Measurements from ENCODE around the gene ACADVL. TPM values are rescaled to one million over a fixed set of nuclear protein-coding genes. Genes with fewer than 3 reads are reported as not detected.

The ACADVL gene
- total RNA-seq, 1 experiment from 2014 or later = 283 TPM

DNA sequence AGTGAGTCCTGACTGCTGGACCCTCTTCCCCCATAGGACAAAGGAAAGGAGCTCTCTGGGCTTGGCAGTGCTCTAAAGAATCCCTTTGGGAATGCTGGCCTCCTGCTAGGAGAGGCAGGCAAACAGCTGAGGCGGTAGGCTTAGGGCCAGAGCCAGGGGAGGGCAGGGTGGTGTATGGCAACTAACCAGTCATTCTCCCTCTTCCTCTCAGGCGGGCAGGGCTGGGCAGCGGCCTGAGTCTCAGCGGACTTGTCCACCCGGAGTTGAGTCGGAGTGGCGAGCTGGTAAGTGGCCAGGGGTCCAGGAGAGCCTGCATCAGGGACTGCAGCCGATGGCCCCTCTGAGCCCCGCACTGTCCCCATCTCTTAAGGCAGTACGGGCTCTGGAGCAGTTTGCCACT lies 4.4 kb downstream of the ACADVL start:
- H3K79me2 ChIP-seq (ENCODE audit: insufficient read depth, low read length) = no peaks in the 10 kb centered on the region
- peaks cover 1% of the 10 kb centered on the region; the same call in 1 of the 2 replicates for H3K27me3 Mint-ChIP-seq (ENCODE audit: low read depth)
- no peak overlapping the region; a peak in 1 of 7 replicates for H3K27ac Mint-ChIP-seq
- no peak overlapping the region for H3T11ph ChIP-seq (ENCODE audit: low read length)
- H3K9me3 Mint-ChIP-seq = no peaks in the 10 kb centered on the region; a peak in 1 of 5 replicates
- H3K4me1 Mint-ChIP-seq = peaks cover 19 to 23% of the 10 kb centered on the region in 2 experiments
- no peaks in the 10 kb centered on the region for H3K9me3 ChIP-seq (ENCODE audit: control insufficient read depth, low read depth, low read length)
- TF ChIP-seq, protein P1, sequence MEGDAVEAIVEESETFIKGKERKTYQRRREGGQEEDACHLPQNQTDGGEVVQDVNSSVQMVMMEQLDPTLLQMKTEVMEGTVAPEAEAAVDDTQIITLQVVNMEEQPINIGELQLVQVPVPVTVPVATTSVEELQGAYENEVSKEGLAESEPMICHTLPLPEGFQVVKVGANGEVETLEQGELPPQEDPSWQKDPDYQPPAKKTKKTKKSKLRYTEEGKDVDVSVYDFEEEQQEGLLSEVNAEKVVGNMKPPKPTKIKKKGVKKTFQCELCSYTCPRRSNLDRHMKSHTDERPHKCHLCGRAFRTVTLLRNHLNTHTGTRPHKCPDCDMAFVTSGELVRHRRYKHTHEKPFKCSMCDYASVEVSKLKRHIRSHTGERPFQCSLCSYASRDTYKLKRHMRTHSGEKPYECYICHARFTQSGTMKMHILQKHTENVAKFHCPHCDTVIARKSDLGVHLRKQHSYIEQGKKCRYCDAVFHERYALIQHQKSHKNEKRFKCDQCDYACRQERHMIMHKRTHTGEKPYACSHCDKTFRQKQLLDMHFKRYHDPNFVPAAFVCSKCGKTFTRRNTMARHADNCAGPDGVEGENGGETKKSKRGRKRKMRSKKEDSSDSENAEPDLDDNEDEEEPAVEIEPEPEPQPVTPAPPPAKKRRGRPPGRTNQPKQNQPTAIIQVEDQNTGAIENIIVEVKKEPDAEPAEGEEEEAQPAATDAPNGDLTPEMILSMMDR (conservative IDR thresholded peaks at IDR 0.05) = no peak
- no peak overlapping the region for H2BK12ac ChIP-seq (ENCODE audit: insufficient read length, low read depth, low read length)
- no peaks in the 10 kb centered on the region for H3K27me3 ChIP-seq (ENCODE audit: insufficient read depth, low read length)
- H3K14ac ChIP-seq (ENCODE audit: insufficient read depth, low read length) = no peak overlapping the region
- DNase-seq = no peak
- H2BK5ac ChIP-seq (ENCODE audit: insufficient read length, low read length) = no peak overlapping the region
- H3K4me1 ChIP-seq (ENCODE audit: insufficient read depth, low read length) = no peaks in the 10 kb centered on the region
- H3K27ac ChIP-seq (ENCODE audit: insufficient read length, low read depth, low read length) = no peak overlapping the region
- H2BK120ac ChIP-seq (ENCODE audit: low read depth, low read length, poor library complexity, severe bottlenecking) = no peak overlapping the region
- no peak overlapping the region for H2BK15ac ChIP-seq (ENCODE audit: low read depth, low read length)
- no peaks in the 10 kb centered on the region for H3K79me1 ChIP-seq (ENCODE audit: insufficient read depth, low read depth, low read length, poor library complexity, severe bottlenecking)
- no peak overlapping the region for H3K23ac ChIP-seq (ENCODE audit: insufficient read length, low read depth, low read length)
- no peak overlapping the region for H4K5ac ChIP-seq (ENCODE audit: insufficient read length, low read depth, low read length)
- H3K18ac ChIP-seq (ENCODE audit: insufficient read length, low read depth, low read length) = no peak overlapping the region
- H3K23me2 ChIP-seq (ENCODE audit: insufficient read length, low read depth, low read length, poor library complexity, severe bottlenecking) = peaks cover 5% of the 10 kb centered on the region
- no peaks in the 10 kb centered on the region for H4K20me1 ChIP-seq (ENCODE audit: control insufficient read depth, insufficient read depth, insufficient read length)
- H4K91ac ChIP-seq (ENCODE audit: insufficient read length, low read depth, low read length) = no peak overlapping the region
- H2AK5ac ChIP-seq (ENCODE audit: insufficient read length, low read length) = no peak overlapping the region
- H3K4me2 ChIP-seq (ENCODE audit: insufficient read depth, insufficient read length, low read length) = no peak overlapping the region
- no peak overlapping the region for H3K4me3 Mint-ChIP-seq
- no CpG with 5 or more reads among the region's 10 CpGs for WGBS (ENCODE audit: extremely low coverage, insufficient read length, low lambda C conversion rate)
- peaks cover 31 to 79% (median 68%) of the 10 kb centered on the region in 3 experiments; a peak in 6 of 7 replicates for H3K36me3 Mint-ChIP-seq (ENCODE audit: insufficient read depth in 1 of 3, low read depth in 3 of 3)
- H4K8ac ChIP-seq (replicated peaks; ENCODE audit: insufficient read length, low read depth, low read length) = no peak overlapping the region
- H3K9ac ChIP-seq (ENCODE audit: extremely low read depth, insufficient read length, low read length) = no peak overlapping the region
- H3K56ac ChIP-seq (ENCODE audit: insufficient read length, low read depth, low read length) = no peak overlapping the region
- no peak overlapping the region for H2AFZ ChIP-seq (ENCODE audit: low read length)
- H3K4ac ChIP-seq (ENCODE audit: low read depth, low read length) = no peak overlapping the region
- H2BK20ac ChIP-seq (ENCODE audit: low read depth, low read length, poor library complexity, severe bottlenecking) = no peak overlapping the region
